ENCODE measurements around the gene CTXN1.
A peak's percentile ranks its signal among the peaks of the same experiment; 100 is the strongest.

The CTXN1 gene

DNA sequence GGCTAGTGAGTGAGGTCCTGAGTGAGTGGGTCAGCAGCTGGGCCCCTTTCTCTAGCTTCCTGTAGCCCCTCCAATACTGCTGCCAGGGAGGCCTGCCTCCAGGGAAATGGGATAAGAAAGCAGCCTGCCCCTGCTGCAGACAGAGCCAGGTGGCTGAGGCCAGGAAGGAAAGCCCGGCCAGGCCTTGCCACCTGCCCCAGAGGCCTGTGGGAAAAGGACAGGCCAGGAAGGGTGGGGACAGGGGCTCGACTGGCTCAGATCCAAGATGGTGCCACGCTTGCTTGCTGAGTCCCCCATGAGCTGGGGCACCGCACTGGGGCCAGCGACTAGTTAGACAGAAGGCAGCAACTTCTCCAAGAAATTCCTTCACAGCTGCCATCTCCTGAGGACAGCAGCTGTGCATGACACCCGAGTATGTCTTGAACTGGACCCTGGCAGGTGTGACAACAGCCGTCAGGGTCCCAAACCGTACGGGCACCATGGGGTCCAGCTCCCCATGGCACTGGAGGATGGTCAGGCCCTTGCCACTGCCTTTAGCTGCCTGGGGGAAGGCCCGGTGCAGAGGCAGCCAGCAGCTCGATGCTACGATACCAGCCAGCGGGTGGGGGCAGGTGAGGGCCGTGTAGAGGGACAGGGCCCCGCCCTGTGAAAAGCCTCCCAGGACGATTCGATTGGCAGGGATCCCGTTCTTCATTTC lies 46.7 kb downstream of the CTXN1 start (continued):
- TF ChIP-seq ZNF23 (tag by site-specific recombination; IDR thresholded peaks at IDR 0.05; ENCODE audit: borderline replicate concordance) (no peak), CTCF (tag by site-specific recombination; IDR thresholded peaks at IDR 0.05) (no peak), MYNN (tag by site-specific recombination; IDR thresholded peaks at IDR 0.05; ENCODE audit: borderline replicate concordance) (no peak), ZNF404 (tag by site-specific recombination; IDR thresholded peaks at IDR 0.05) (no peak), ZNF658 (tag by site-specific recombination; IDR thresholded peaks at IDR 0.05) (no peak), ZNF76 (tag by site-specific recombination; IDR thresholded peaks at IDR 0.05; ENCODE audit: borderline replicate concordance, low read depth) (no peak), KLF16 (tag by site-specific recombination; IDR thresholded peaks at IDR 0.05) (no peak), KLF1 (tag by site-specific recombination; IDR thresholded peaks at IDR 0.05) (no peak), ZNF629 (tag by site-specific recombination; IDR thresholded peaks at IDR 0.05) (no peak), PRDM1 (tag by site-specific recombination; IDR thresholded peaks at IDR 0.05) (no peak)
- TF ChIP-seq, protein P1, sequence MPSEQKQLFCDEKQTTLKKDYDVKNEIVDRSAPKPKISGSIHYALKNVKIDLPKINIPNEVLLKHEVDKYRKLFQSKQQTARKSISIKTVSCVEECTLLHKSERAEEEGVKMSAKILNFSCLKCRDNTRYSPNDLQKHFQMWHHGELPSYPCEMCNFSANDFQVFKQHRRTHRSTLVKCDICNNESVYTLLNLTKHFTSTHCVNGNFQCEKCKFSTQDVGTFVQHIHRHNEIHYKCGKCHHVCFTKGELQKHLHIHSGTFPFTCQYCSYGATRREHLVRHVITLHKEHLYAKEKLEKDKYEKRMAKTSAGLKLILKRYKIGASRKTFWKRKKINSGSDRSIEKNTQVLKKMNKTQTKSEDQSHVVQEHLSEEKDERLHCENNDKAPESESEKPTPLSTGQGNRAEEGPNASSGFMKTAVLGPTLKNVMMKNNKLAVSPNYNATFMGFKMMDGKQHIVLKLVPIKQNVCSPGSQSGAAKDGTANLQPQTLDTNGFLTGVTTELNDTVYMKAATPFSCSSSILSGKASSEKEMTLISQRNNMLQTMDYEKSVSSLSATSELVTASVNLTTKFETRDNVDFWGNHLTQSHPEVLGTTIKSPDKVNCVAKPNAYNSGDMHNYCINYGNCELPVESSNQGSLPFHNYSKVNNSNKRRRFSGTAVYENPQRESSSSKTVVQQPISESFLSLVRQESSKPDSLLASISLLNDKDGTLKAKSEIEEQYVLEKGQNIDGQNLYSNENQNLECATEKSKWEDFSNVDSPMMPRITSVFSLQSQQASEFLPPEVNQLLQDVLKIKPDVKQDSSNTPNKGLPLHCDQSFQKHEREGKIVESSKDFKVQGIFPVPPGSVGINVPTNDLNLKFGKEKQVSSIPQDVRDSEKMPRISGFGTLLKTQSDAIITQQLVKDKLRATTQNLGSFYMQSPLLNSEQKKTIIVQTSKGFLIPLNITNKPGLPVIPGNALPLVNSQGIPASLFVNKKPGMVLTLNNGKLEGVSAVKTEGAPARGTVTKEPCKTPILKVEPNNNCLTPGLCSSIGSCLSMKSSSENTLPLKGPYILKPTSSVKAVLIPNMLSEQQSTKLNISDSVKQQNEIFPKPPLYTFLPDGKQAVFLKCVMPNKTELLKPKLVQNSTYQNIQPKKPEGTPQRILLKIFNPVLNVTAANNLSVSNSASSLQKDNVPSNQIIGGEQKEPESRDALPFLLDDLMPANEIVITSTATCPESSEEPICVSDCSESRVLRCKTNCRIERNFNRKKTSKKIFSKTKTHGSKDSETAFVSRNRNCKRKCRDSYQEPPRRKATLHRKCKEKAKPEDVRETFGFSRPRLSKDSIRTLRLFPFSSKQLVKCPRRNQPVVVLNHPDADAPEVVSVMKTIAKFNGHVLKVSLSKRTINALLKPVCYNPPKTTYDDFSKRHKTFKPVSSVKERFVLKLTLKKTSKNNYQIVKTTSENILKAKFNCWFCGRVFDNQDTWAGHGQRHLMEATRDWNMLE (tag by site-specific recombination; conservative IDR thresholded peaks at IDR 0.05; ENCODE audit: low read depth) = no peak

- Histone ChIP-seq H3K27ac (ENCODE audit: extremely low read depth, low read depth, low read length) (no peak overlapping the region), H3K9me3 (ENCODE audit: control insufficient read depth, insufficient read depth, low read depth, low read length) (no peaks in the 10 kb centered on the region), H3K4me1 (ENCODE audit: control insufficient read depth, insufficient read depth, low read length) (no peaks in the 10 kb centered on the region; the same call in 1 of the 2 replicates), H3K4me3 (ENCODE audit: low read depth, low read length) (no peak overlapping the region), H3K36me3 (ENCODE audit: control insufficient read depth in 2 of 2, insufficient read depth in 1 of 2, low read length in 2 of 2) (no peaks in the 10 kb centered on the region)
- CTCF ChIA-PET = interaction anchor here (0.6 to 1.1 kb wide), 4 partner anchors 8 to 481 kb away, joined by 3 to 13 read pairs (median 4); no protein-coding TSS in a partner anchor
- POLR2A ChIA-PET = interaction anchor here (0.5 kb wide), 1 partner anchor 434 kb away, joined by 8 read pairs; no protein-coding TSS in a partner anchor
- TF ChIP-seq ZNF394 (tag by site-specific recombination; IDR thresholded peaks at IDR 0.05; ENCODE audit: borderline replicate concordance) (no peak), ZNF624 (tag by site-specific recombination; IDR thresholded peaks at IDR 0.05) (no peak), KLF1 (tag by site-specific recombination; IDR thresholded peaks at IDR 0.05) (peak; percentile 56), ZBTB48 (tag by site-specific recombination; IDR thresholded peaks at IDR 0.05) (no peak), ZNF335 (tag by site-specific recombination; conservative IDR thresholded peaks at IDR 0.05) (no peak), ZNF292 (tag by site-specific recombination; IDR thresholded peaks at IDR 0.05; ENCODE audit: borderline replicate concordance, low read depth) (no peak), ZNF138 (tag by site-specific recombination; IDR thresholded peaks at IDR 0.05; ENCODE audit: borderline replicate concordance) (no peak), ZFP69B (tag by site-specific recombination; IDR thresholded peaks at IDR 0.05) (no peak), ZNF157 (tag by site-specific recombination; IDR thresholded peaks at IDR 0.05) (no peak), ZNF274 (IDR thresholded peaks at IDR 0.05; ENCODE audit: low read length) (no peak), ZNF274 (tag by site-specific recombination; IDR thresholded peaks at IDR 0.05; ENCODE audit: borderline replicate concordance) (no peak)
- TF ChIP-seq, protein P2, sequence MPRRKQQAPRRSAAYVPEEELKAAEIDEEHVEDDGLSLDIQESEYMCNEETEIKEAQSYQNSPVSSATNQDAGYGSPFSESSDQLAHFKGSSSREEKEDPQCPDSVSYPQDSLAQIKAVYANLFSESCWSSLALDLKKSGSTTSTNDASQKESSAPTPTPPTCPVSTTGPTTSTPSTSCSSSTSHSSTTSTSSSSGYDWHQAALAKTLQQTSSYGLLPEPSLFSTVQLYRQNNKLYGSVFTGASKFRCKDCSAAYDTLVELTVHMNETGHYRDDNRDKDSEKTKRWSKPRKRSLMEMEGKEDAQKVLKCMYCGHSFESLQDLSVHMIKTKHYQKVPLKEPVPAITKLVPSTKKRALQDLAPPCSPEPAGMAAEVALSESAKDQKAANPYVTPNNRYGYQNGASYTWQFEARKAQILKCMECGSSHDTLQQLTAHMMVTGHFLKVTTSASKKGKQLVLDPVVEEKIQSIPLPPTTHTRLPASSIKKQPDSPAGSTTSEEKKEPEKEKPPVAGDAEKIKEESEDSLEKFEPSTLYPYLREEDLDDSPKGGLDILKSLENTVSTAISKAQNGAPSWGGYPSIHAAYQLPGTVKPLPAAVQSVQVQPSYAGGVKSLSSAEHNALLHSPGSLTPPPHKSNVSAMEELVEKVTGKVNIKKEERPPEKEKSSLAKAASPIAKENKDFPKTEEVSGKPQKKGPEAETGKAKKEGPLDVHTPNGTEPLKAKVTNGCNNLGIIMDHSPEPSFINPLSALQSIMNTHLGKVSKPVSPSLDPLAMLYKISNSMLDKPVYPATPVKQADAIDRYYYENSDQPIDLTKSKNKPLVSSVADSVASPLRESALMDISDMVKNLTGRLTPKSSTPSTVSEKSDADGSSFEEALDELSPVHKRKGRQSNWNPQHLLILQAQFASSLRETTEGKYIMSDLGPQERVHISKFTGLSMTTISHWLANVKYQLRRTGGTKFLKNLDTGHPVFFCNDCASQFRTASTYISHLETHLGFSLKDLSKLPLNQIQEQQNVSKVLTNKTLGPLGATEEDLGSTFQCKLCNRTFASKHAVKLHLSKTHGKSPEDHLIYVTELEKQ (tag by site-specific recombination; IDR thresholded peaks at IDR 0.05; ENCODE audit: borderline replicate concordance) = no peak
- TF ChIP-seq, protein P3, sequence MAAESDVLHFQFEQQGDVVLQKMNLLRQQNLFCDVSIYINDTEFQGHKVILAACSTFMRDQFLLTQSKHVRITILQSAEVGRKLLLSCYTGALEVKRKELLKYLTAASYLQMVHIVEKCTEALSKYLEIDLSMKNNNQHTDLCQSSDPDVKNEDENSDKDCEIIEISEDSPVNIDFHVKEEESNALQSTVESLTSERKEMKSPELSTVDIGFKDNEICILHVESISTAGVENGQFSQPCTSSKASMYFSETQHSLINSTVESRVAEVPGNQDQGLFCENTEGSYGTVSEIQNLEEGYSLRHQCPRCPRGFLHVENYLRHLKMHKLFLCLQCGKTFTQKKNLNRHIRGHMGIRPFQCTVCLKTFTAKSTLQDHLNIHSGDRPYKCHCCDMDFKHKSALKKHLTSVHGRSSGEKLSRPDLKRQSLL (tag by site-specific recombination; IDR thresholded peaks at IDR 0.05) = no peak
These were observed 48.6 kb downstream of the CTXN1 start for GRCh38 chr19:7877249-7877836.
